Colon (tissue), 2 donors: ENCODE measurements around the gene SSTR3.
"Not testable (repeated sequence)": the region's sequence is repeated elsewhere in the genome, so short reads cannot be mapped to it uniquely, and the experiment has no call there.

Source experiments
- FAIRE-seq: peaks from 2 replicates; lab custom pipeline; 2012; peaks lifted over from hg19 to GRCh38; lab: Jason Lieb, UNC
- donor health status: control.
- donor health status: control.

SSTR3 gene

DNA sequence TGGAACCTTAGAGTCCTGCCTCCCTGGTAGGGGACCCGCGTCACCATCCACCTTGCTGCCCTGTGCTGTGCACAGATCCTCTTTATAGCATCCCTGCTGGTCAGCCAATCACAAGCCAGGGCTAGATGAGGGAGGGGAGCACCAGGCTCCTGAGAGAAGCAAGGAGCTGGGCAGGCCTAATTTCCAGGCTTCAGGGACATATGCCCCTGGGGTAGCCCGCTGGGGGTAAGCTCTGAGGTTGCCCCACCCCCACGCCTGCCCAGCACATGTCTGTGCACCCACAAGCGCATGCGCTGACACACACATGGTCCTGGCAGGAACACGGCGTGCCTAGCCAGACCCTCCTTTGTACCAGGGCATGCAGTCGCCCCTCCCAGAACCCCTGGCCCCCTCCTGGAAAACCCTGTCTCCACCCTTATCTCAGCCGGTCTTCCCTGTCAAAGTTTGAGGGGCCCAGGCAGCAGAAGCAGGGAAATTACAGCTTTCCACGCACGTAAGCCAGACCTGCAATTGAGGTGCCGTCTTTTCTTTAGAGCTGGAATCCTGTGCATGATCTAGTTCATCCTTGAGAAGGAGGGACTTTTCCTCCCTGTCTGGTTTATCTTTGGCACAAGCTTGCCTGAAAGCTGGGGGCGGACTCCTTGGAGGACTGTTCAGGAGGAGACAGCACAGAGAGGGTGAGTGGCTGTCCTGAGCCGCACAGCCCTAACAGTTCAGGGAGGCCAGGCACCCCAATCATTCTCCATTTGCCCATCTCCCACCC, 2.1 kb downstream of the SSTR3 start:
- no peak for FAIRE-seq

DNA sequence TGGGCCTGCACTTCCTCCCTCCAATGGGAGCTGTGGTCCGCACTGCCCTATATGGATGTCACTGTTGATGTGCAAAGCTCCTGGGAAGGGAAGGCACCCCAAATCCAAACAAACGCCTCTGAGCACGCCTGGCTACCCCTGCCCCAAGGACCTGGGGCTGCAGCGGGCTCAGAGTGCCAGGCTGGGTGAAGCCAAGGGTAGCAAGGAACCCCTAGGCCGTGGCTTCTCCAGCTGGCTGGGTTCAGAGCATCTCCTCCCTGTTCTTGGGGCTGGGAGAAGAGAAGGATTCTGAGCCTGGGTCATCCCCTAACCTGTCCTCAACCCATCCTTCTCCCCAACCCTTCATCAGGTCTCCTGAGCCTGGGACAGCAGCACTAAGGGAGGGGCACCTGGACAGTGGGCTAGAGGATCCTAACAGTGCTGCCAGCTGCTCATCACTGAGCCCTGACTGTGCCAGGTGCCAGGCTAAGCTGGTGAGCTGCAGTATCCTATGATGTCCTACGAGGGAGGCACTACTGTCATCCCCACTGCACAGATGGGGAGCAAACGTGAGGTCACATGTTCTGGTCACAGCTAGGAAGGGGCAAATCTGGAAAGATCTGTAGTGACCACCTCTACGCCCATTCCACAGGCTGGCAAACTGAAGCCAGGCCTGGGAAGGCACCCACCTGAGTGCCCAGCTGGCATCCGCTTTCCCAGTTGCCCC, 3.0 kb downstream of the SSTR3 start:
- FAIRE-seq: no peak

- no peak for FAIRE-seq
These were observed 3.7 kb downstream of the SSTR3 start for GRCh38 chr22:37208401-37209139.

DNA sequence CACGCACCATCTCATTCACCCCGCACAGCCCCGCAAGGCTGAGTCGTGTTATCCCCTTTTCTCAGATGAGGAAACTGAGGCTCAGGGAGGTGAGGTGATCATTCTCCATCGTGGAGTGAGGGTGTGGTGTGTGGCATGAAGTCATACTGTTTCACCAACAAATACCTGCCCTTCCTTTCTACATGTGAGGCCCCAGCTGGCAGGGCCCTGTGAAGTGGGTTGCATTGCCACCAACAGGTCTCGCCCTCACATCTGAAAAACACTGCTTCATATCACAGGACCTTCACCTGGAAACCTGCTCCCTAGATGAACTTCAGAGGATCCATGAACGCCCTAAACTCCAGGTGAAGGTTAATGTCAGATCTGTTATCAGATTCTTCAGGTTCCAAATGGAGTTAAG, 4.3 kb downstream of the SSTR3 start:
- FAIRE-seq: no peak

DNA sequence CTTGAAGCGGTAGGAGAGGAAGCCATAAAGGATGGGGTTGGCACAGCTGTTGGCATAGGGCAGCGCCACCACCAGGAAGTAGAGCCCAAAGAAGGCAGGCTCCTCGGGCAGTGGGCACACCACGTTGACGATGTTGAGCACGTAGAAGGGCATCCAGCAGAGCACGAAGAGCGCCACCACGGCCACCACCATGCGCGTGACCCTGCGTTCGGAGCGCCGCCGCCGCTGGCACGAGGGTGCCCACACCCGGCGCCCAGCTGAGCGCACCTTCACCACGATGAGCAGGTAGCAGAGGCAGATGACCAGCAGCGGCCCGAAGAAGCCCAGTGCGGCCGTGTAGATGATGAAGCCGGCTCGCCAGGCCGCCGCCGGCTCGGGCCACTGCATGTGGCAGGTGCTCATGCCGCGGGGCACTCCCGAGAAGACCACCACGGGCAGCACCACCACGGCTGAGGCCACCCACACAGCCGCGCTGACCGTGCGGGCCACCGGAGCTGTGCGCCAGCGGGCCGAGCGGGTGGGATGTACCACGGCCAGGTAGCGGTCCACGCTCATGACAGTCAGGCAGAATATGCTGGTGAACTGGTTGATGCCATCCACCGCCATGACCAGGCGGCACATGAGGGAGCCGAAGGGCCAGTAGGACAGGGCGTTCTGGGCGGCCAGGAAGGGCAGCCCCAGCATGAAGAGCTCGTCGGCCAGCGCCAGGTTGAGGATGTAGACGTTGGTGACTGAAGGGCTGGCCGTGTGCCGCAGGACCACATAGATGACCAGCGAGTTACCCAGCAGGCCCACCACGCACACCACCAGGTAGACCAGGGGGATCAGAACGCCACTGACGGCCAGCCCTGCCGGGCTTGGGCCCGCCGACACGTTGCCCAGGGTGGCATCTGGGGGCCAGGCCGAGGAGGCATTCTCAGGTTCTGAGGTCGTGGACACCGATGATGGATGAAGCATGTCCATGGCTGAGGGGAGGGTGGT, 5.1 kb downstream of the SSTR3 start:
- FAIRE-seq: no peak

- no peak for FAIRE-seq
These were observed 6.0 kb downstream of the SSTR3 start for GRCh38 chr22:37206118-37206840.

GRCh38 chr22:37205046-37205445, 7.2 kb downstream of the SSTR3 start:
- no peak for FAIRE-seq

DNA sequence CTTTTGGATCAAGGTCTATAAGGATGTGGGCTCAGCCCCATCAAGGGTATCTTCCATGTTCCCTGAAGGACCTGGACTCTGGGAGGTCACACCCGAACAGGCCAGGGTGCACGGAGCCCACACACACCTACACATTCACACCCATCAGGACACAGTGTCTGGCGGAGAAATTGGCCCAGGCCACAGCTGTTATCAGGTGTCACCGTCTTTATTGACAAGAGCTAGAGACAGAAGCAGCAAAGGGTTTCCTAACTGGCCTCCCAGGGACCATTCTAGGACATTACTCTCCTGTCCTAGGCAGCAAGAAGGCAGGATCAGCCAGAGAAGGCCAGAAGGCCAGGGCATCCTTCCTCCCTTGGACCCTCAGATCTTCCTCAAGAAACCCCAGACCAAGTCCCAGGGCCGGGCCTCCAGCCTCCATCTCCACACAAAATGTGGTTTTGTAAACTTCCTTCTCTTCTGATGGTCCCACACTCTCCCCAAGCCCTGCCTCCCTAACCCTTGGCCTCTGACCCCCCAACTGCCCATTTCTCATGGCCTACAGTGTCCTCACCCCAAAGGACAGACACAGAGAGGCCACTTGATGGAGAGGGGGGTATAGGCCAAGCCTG, 8.1 kb downstream of the SSTR3 start:
- FAIRE-seq: no peak

DNA sequence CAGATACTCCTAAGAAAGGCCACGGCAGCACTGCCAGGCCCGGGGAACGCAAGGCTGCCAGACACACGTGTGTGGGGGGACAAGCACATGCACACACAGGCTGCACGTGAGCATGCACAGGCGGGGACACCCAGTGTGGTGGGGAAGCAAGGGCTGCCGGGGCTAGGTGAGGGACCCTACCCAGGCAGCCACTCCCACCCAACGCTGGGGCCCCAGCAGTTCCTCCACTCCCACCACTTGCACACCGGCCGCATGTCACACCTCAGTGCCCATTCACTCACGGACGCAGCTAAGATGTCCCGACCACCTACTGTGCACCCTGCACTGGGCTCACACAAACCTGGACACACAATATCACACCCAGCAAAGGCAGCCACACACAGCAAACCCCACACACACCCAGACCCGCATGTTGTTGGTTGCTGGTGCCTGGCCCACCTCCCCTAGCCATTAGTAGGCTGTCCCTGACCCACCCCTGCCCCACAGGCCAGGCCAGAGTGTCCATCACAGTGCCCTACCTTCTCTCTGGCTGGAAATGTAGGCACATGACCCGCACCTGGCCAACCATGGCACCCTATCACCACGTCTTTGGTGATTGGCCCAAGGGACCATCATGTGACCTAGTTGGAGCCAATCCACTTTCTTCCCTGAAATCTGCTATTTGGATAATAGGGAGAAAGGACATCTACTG, 8.8 kb downstream of the SSTR3 start:
- FAIRE-seq: no peak

GRCh38 chr22:37202716-37203115, 9.6 kb downstream of the SSTR3 start:
- FAIRE-seq: no peak

- FAIRE-seq: no peak
These were observed 10.2 kb downstream of the SSTR3 start for GRCh38 chr22:37202001-37202555.

DNA sequence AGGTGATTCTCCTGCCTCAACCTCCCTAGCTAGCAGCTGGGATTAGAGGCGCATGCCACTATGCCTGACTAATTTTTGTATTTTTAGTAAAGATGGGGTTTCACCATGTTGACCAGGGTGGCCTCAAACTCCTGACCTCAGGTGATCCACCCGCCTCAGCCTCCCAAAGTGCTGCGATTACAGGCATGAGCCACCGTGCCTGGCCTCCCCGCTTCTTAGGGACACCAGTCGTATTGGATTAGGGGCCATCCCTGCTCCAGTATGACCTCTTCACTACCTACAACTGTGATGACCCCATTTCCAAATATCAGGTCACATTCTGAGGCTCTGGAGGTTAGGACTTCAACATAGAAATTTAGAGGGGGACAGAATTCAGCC, 10.8 kb downstream of the SSTR3 start:
- not testable (repeated sequence) for FAIRE-seq

DNA sequence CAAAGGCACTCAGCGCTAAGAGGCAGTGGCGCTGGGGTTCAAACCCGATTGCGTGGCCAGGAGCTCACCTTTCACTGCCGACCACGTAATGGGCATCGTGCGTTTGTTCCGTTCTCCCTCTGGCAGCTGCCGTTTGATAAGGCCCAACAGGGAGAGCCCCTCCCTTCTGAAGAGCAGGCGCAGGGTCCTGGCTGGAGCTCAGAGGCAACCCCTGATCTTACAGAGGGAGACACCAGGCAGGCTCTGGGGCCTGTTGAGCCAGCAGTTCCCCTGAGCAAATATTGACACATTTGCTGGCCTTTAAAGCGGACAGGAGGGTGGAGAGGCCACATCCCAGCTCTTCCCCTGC, 12.5 kb downstream of the SSTR3 start:
- FAIRE-seq: no peak

DNA sequence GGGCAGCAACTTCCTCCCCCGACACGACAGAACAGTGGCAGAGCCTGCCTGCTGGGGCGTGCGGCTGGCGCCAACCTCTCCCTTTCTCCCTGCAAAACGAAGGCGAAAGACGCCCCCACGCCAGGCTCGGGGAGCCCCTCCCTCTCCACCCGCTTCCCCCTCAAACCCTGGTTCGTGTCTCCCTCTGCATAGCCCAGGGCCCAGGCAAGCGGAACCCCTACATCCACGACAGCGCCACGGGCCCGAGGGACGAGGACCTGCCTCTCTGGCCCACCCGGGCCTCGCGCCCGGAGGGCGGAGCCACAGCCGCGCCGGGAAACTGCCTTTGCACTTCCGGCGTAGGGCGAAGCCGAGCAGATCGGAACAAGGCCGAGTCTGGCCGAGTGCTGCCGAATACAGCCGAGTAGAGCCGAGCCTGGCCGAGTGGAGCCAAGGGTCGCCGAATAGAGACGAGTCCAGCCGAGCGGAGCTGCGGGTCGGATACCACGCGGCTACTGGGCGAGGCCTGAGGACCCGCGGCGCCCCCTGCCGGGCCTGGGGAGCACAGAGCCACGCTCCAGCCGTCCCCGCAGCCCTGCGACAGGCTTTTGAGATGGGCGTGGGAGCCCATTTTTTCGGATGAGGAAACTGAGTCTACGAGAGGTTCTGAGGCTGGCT, 13.0 kb downstream of the SSTR3 start:
- peak; percentile 86 for FAIRE-seq

- FAIRE-seq: no peak
These were observed 13.8 kb downstream of the SSTR3 start for GRCh38 chr22:37198258-37199102.

- FAIRE-seq: no peak
These were observed 14.6 kb downstream of the SSTR3 start for GRCh38 chr22:37197451-37198257.
